GM12891 (cell line): Measurements from ENCODE around the gene ZNF768. TPM values are rescaled to one million over a fixed set of nuclear protein-coding genes. Genes with fewer than 3 reads are reported as not detected.

Experiments used
- DNase-seq: peaks from one replicate; pipeline ENCODE4 v3.0.0; 2011; ENCODE audit warnings: low spot score; ENCODE audit not compliant: insufficient read length
- FAIRE-seq: peaks from 2 replicates; lab custom pipeline; 2011; peaks lifted over from hg19 to GRCh38; lab: Jason Lieb, UNC
- PAX5 ChIP-seq: IDR thresholded peaks from 2 replicates; pipeline ENCODE4 v1.6.1; 2011; ENCODE audit warnings: low read length, moderate library complexity, mild to moderate bottlenecking; ENCODE audit not compliant: insufficient read depth, severe bottlenecking
- POLR2A ChIP-seq: IDR thresholded peaks from 2 replicates; pipeline ENCODE4 v1.6.1; 2011; ENCODE audit warnings: low read depth, low read length, control low read depth
- POLR2AphosphoS5 ChIP-seq: IDR thresholded peaks from 2 replicates; pipeline ENCODE4 v1.6.1; 2011; ENCODE audit warnings: low read depth, low read length, control low read depth
- POU2F2 ChIP-seq: IDR thresholded peaks from 2 replicates; pipeline ENCODE4 v1.6.1; 2011; ENCODE audit warnings: low read depth, mild to moderate bottlenecking, control low read depth, low read length, moderate library complexity
- SPI1 ChIP-seq: IDR thresholded peaks from 2 replicates; pipeline ENCODE4 v1.6.1; 2011; ENCODE audit warnings: low read depth, low read length, control low read depth
- TAF1 ChIP-seq: IDR thresholded peaks from 2 replicates; pipeline ENCODE4 v1.6.1; 2011; ENCODE audit warnings: low read depth, low read length, control low read depth
- polyA plus RNA-seq: library from polyadenylated mRNA; unstranded; fragments of >200 nt; gene quantifications from one replicate; pipeline ENCODE4 v1.2.1, GENCODE V29; 2012; ENCODE audit warnings: low read depth, missing spikeins, inconsistent platforms; ENCODE audit not compliant: missing spikeins

ZNF768 gene
- polyA plus RNA-seq, result 14.0 TPM

GRCh38 chr16:30526137-30526822 lies at the start of gene ZNF768:
Gene ZNF768 (minus strand): TSS chr16:30526566. CDS start chr16:30526413, 153 bp downstream.
- DNase-seq (peak; percentile 72), FAIRE-seq (peak; percentile 23)
- TF ChIP-seq TAF1 (no peak), SPI1 (no peak), PAX5 (no peak), POLR2A (no peak), POU2F2 (no peak), POLR2AphosphoS5 (no peak)

- DNase-seq (no peak), FAIRE-seq (no peak)
Measured at GRCh38 chr16:30574678-30575077, 48.3 kb upstream of the ZNF768 start.

GRCh38 chr16:30571445-30572322 lies 45.3 kb upstream of the ZNF768 start, which contains the start of gene ZNF688:
Gene ZNF688 (minus strand): TSS chr16:30571714. CDS start chr16:30571629, 85 bp downstream.
- FAIRE-seq, result peak; percentile 82
- peak; percentile 94 for DNase-seq
- TF ChIP-seq POLR2AphosphoS5 (peak; percentile 73), POLR2A (peak; percentile 81), POU2F2 (0 out of 2 replicates have a peak, but pooled peaks have one; percentile 3), PAX5 (no peak), TAF1 (peak; percentile 86), SPI1 (no peak)

More at GRCh38 chr16:30574678-30575077, 48.3 kb upstream of the ZNF768 start:
- TF ChIP-seq POU2F2, result no peak
- TF ChIP-seq POLR2AphosphoS5, result no peak
- no peak for TF ChIP-seq SPI1
- no peak for TF ChIP-seq POLR2A
- no peak for TF ChIP-seq PAX5
- TF ChIP-seq TAF1, result no peak

- no peak for DNase-seq
- TF ChIP-seq POLR2AphosphoS5 (no peak), TAF1 (no peak), POU2F2 (no peak), POLR2A (no peak), SPI1 (no peak), PAX5 (no peak)
- FAIRE-seq, result no peak
Measured at GRCh38 chr16:30570636-30571444, 44.5 kb upstream of the ZNF768 start.

GRCh38 chr16:30569746-30570635 lies 43.6 kb upstream of the ZNF768 start:
- FAIRE-seq, result no peak
- DNase-seq, result no peak
- TF ChIP-seq PAX5 (no peak), TAF1 (no peak)

- no peak for DNase-seq
- no peak for FAIRE-seq
- TF ChIP-seq POU2F2, result no peak
- no peak for TF ChIP-seq POLR2A
- no peak for TF ChIP-seq POLR2AphosphoS5
- TF ChIP-seq TAF1, result no peak
- TF ChIP-seq PAX5, result no peak
- no peak for TF ChIP-seq SPI1
Measured at GRCh38 chr16:30569281-30569680, 42.9 kb upstream of the ZNF768 start.

- FAIRE-seq (peak; percentile 91), DNase-seq (no peak)
- TF ChIP-seq POLR2AphosphoS5 (no peak), POLR2A (no peak), PAX5 (no peak), POU2F2 (no peak), SPI1 (no peak), TAF1 (no peak)
Measured at GRCh38 chr16:30567991-30568638, 41.7 kb upstream of the ZNF768 start.

GRCh38 chr16:30567160-30567990 lies 41.0 kb upstream of the ZNF768 start:
- no peak for TF ChIP-seq TAF1
- TF ChIP-seq SPI1, result no peak
- no peak for TF ChIP-seq POU2F2
- no peak for TF ChIP-seq POLR2AphosphoS5
- TF ChIP-seq POLR2A, result no peak
- TF ChIP-seq PAX5, result no peak
- FAIRE-seq, result no peak
- no peak for DNase-seq
